HG02884 (cell line): Measurements from ENCODE around the gene RAPGEF4.

Source experiments
- ATAC-seq: cut with Tn5 transposase; IDR thresholded peaks from one replicate; pipeline ENCODE4 v1.9.1; 2021; ENCODE audit warnings: mild to moderate bottlenecking, moderate library complexity; ENCODE audit not compliant: unreplicated experiment

The RAPGEF4 gene

GRCh38 chr2:172856606-172857005 lies 121.0 kb downstream of the RAPGEF4 start:
- no peak for ATAC-seq

- no peak for ATAC-seq
These were observed 122.8 kb downstream of the RAPGEF4 start for GRCh38 chr2:172858473-172858745.

- ATAC-seq: no peak
These were observed 124.1 kb downstream of the RAPGEF4 start for GRCh38 chr2:172859581-172860335.

GRCh38 chr2:172860336-172860707 lies 124.7 kb downstream of the RAPGEF4 start:
- ATAC-seq: no peak

GRCh38 chr2:172861098-172861497 lies 125.5 kb downstream of the RAPGEF4 start:
- ATAC-seq: no peak

- ATAC-seq: no peak
These were observed 126.2 kb downstream of the RAPGEF4 start for GRCh38 chr2:172861656-172862476.

- ATAC-seq: no peak
These were observed 127.7 kb downstream of the RAPGEF4 start for GRCh38 chr2:172863341-172863740.

GRCh38 chr2:172864182-172864581 lies 128.5 kb downstream of the RAPGEF4 start:
- ATAC-seq: no peak

- ATAC-seq: no peak
These were observed 129.8 kb downstream of the RAPGEF4 start for GRCh38 chr2:172865422-172865821.

- ATAC-seq: no peak
These were observed 134.2 kb downstream of the RAPGEF4 start for GRCh38 chr2:172869861-172870260.

GRCh38 chr2:172870396-172870795 lies 134.8 kb downstream of the RAPGEF4 start:
- ATAC-seq: no peak

- no peak for ATAC-seq
These were observed 142.2 kb downstream of the RAPGEF4 start for GRCh38 chr2:172877826-172878225.

GRCh38 chr2:172878260-172878659 lies 142.6 kb downstream of the RAPGEF4 start:
- no peak for ATAC-seq

GRCh38 chr2:172884336-172884735 lies 148.7 kb downstream of the RAPGEF4 start:
- ATAC-seq: no peak

GRCh38 chr2:172885996-172886395 lies 150.4 kb downstream of the RAPGEF4 start:
- ATAC-seq: no peak

- no peak for ATAC-seq
These were observed 151.6 kb downstream of the RAPGEF4 start for GRCh38 chr2:172887280-172887679.

GRCh38 chr2:172888714-172889669 lies 153.3 kb downstream of the RAPGEF4 start:
- no peak for ATAC-seq

GRCh38 chr2:172889768-172890430 lies 154.3 kb downstream of the RAPGEF4 start:
- ATAC-seq: no peak

- no peak for ATAC-seq
These were observed 157.5 kb downstream of the RAPGEF4 start for GRCh38 chr2:172893111-172893510.

- no peak for ATAC-seq
These were observed 158.0 kb downstream of the RAPGEF4 start for GRCh38 chr2:172893671-172894070.
